Neural progenitor cell (in vitro differentiated cells): Measurements from ENCODE around the gene TSPAN5. TPM values are rescaled to one million over a fixed set of nuclear protein-coding genes. Genes with fewer than 3 reads are reported as not detected.

ENCODE experiments used
- DNase-seq: peaks from one replicate; pipeline ENCODE4 v3.0.0-alpha.2; 2016; ENCODE audit warnings: low spot score
- H2AFZ ChIP-seq: fragments of 200-600 bp; sonication (generic); replicated peaks from 2 replicates; pipeline ENCODE4 v1.6.1; 2016; ENCODE audit warnings: antibody characterized with exemption
- H3F3A ChIP-seq: fragments of 200-600 bp; sonication (generic); 2 replicates; pipeline ENCODE4 v1.6.1; 2016; ENCODE audit warnings: antibody characterized with exemption, low read depth
- H3K27ac ChIP-seq: fragments of 200-600 bp; sonication (generic); 2 replicates; pipeline ENCODE4 v1.5.1; 2016; ENCODE audit warnings: mild to moderate bottlenecking
- H3K27me3 ChIP-seq: fragments of 200-600 bp; sonication (generic); 2 replicates; pipeline ENCODE4 v1.6.1; 2016; ENCODE audit warnings: mild to moderate bottlenecking, moderate library complexity
- H3K36me3 ChIP-seq: fragments of 200-600 bp; sonication (generic); 2 replicates; pipeline ENCODE4 v1.5.1; 2016
- H3K4me1 ChIP-seq: fragments of 200-600 bp; sonication (generic); 2 replicates; pipeline ENCODE4 v1.6.1; 2016; ENCODE audit warnings: mixed run types
- H3K4me2 ChIP-seq: fragments of 200-600 bp; sonication (generic); 2 replicates; pipeline ENCODE4 v1.6.1; 2016
- H3K4me3 ChIP-seq: fragments of 200-600 bp; sonication (generic); 2 replicates; pipeline ENCODE4 v1.5.1; 2016
- H3K79me2 ChIP-seq: fragments of 200-600 bp; sonication (generic); 2 replicates; pipeline ENCODE4 v1.6.1; 2016; ENCODE audit warnings: low read depth
- H3K9ac ChIP-seq: fragments of 200-600 bp; sonication (generic); 2 replicates; pipeline ENCODE4 v1.6.1; 2016
- H3K9me3 ChIP-seq: fragments of 200-600 bp; sonication (generic); 2 replicates; pipeline ENCODE4 v1.5.1; 2016; ENCODE audit warnings: low read depth
- H4K20me1 ChIP-seq: fragments of 200-600 bp; sonication (generic); 2 replicates; pipeline ENCODE4 v1.6.1; 2016; ENCODE audit warnings: low read depth
- H3K27ac Mint-ChIP-seq: 3 replicates; pipeline ENCODE4 v1.8.0; 2021; ENCODE audit warnings: mixed read lengths
- H3K27me3 Mint-ChIP-seq: 2 replicates; pipeline ENCODE4 v1.8.0; 2022; ENCODE audit warnings: low read depth, mild to moderate bottlenecking, inconsistent platforms, moderate library complexity, mixed read lengths; ENCODE audit not compliant: insufficient read depth
- H3K36me3 Mint-ChIP-seq: 3 replicates; pipeline ENCODE4 v1.8.0; 2021; ENCODE audit warnings: mixed read lengths
- H3K4me1 Mint-ChIP-seq: 3 replicates; pipeline ENCODE4 v1.8.0; 2021; ENCODE audit warnings: mixed read lengths
- H3K4me3 Mint-ChIP-seq: 3 replicates; pipeline ENCODE4 v1.8.0; 2021; ENCODE audit warnings: mild to moderate bottlenecking, moderate library complexity, mixed read lengths
- H3K9me3 Mint-ChIP-seq: 3 replicates; pipeline ENCODE4 v1.8.0; 2020; ENCODE audit warnings: mixed read lengths
- CTCF ChIP-seq: fragments of 200-600 bp; sonication (generic); IDR thresholded peaks from 2 replicates; pipeline ENCODE4 v1.5.1; 2017; ENCODE audit warnings: antibody characterized with exemption, mild to moderate bottlenecking
- EZH2 ChIP-seq: fragments of 200-600 bp; sonication (generic); IDR thresholded peaks from 2 replicates; pipeline ENCODE4 v1.6.1; 2017; ENCODE audit warnings: antibody characterized with exemption, mild to moderate bottlenecking, moderate library complexity
- EZH2phosphoT487 ChIP-seq: fragments of 200-600 bp; sonication (generic); IDR thresholded peaks from 2 replicates; pipeline ENCODE4 v1.6.1; 2017; ENCODE audit warnings: antibody characterized with exemption
- total RNA-seq: library from RNA; depleted of rRNA; stranded (reverse); fragments of >200 nt; gene quantifications from 2 replicates; pipeline ENCODE4 v1.2.3, GENCODE V29; 2015; ENCODE audit warnings: low replicate concordance

The TSPAN5 gene
- total RNA-seq, 1 donor from 2014 or later: 34.9 TPM

DNA sequence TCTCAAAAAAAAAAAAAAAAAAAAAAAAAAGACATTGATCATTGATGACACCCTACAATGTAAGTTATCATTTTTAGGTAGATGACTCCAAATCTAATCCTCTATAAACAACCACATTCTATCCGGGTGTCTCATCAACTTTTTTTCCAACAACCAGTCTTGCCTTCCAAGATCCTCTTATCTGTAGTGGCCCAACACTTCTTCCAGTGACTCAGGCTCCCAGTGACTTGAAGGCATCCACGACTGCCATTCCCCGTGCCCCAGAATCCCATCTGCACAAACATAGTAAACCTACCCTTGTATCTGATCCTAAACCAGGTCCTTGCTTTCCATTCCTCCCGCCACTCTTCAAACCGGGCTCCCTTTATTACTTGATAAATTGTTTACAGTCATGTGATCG is 15.6 kb upstream of the TSPAN5 start:
- H2AFZ ChIP-seq: peak overlapping the region; percentile 55
- Mint-ChIP-seq H3K27ac (no peak overlapping the region), H3K27me3 (peaks cover 15% of the 10 kb centered on the region), H3K4me3 (no peak overlapping the region), H3K36me3 (no peaks in the 10 kb centered on the region), H3K9me3 (no peaks in the 10 kb centered on the region), H3K4me1 (peaks cover 16% of the 10 kb centered on the region)
- no peak overlapping the region for H3K9ac ChIP-seq
- no peak overlapping the region for H3K4me2 ChIP-seq
- peaks cover 7% of the 10 kb centered on the region for H3F3A ChIP-seq
- H3K4me3 ChIP-seq: no peak overlapping the region
- H3K79me2 ChIP-seq: no peaks in the 10 kb centered on the region
- H3K27me3 ChIP-seq: no peaks in the 10 kb centered on the region
- H3K9me3 ChIP-seq: no peaks in the 10 kb centered on the region
- no peaks in the 10 kb centered on the region for H3K36me3 ChIP-seq
- H3K4me1 ChIP-seq: peaks cover 8% of the 10 kb centered on the region
- H4K20me1 ChIP-seq: no peaks in the 10 kb centered on the region
- no peak for TF ChIP-seq CTCF
- TF ChIP-seq EZH2phosphoT487: no peak
- no peak for TF ChIP-seq EZH2
- DNase-seq: no peak
- no peak overlapping the region for H3K27ac ChIP-seq

- Histone ChIP-seq H2AFZ (peak overlapping the region; percentile 8), H3K4me2 (no peak overlapping the region), H3F3A (peaks cover 6% of the 10 kb centered on the region), H3K9ac (no peak overlapping the region), H3K36me3 (no peaks in the 10 kb centered on the region), H3K79me2 (no peaks in the 10 kb centered on the region), H3K4me1 (peaks cover 8% of the 10 kb centered on the region), H3K27me3 (no peaks in the 10 kb centered on the region), H3K4me3 (no peak overlapping the region), H4K20me1 (no peaks in the 10 kb centered on the region), H3K27ac (no peak overlapping the region), H3K9me3 (no peaks in the 10 kb centered on the region)
- Mint-ChIP-seq H3K4me1 (peaks cover 16% of the 10 kb centered on the region), H3K27ac (no peak overlapping the region), H3K4me3 (no peak overlapping the region), H3K27me3 (peaks cover 15% of the 10 kb centered on the region), H3K9me3 (no peaks in the 10 kb centered on the region), H3K36me3 (no peaks in the 10 kb centered on the region)
- no peak for TF ChIP-seq CTCF
- TF ChIP-seq EZH2: no peak
- no peak for TF ChIP-seq EZH2phosphoT487
- no peak for DNase-seq
Measured at GRCh38 chr4:98673288-98673644, 14.9 kb upstream of the TSPAN5 start.

DNA sequence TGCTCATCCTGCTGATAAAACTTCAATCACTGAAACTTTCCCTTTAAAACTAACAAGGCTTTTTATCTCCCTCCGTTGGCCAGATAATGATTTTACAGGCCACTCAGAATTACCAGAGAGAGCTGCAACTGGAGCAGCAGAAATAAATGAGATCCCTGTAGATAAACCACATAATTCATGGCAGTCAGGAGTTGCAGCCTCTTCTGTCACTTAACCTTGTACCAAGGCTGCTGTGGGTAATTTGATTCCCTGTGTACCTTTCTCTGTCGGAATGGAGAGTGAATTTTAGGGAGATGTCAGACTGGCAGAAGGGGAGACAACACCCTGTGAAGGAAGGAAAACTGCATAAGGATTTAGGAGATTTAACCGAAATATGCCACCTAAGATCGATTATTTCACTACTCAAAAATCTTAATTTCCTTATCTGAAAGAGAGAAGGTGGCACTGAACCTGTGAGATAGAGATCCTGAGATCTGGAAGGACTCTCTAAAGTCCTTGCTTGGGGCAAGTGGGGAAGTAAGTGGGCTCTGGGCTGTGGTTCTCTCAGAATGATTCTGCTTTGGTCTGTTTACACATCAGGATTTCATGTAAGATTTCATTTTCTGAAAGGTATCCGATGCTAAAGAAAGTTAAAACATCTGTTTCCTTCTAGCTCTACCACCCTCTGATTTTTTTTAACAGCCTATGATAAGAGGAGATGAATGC is 14.3 kb upstream of the TSPAN5 start:
- Histone ChIP-seq H3K9me3 (no peaks in the 10 kb centered on the region), H3K4me3 (no peak overlapping the region), H2AFZ (peak overlapping the region; percentile 8), H3K27me3 (no peaks in the 10 kb centered on the region), H3K9ac (no peak overlapping the region), H3K27ac (no peak overlapping the region), H3K36me3 (no peaks in the 10 kb centered on the region), H3K79me2 (no peaks in the 10 kb centered on the region), H3F3A (peaks cover 6% of the 10 kb centered on the region), H3K4me1 (peaks cover 8% of the 10 kb centered on the region), H3K4me2 (no peak overlapping the region), H4K20me1 (no peaks in the 10 kb centered on the region)
- H3K27ac Mint-ChIP-seq: no peak overlapping the region
- no peaks in the 10 kb centered on the region for H3K9me3 Mint-ChIP-seq
- TF ChIP-seq EZH2phosphoT487 (no peak), EZH2 (no peak), CTCF (no peak)
- DNase-seq: no peak
- H3K27me3 Mint-ChIP-seq: peaks cover 15% of the 10 kb centered on the region
- no peaks in the 10 kb centered on the region for H3K36me3 Mint-ChIP-seq
- H3K4me1 Mint-ChIP-seq: peaks cover 13% of the 10 kb centered on the region
- H3K4me3 Mint-ChIP-seq: no peak overlapping the region
